Measurements from ENCODE around the gene TCEANC. TPM values are rescaled to one million over a fixed set of nuclear protein-coding genes. Genes with fewer than 3 reads are reported as not detected.
"Not testable (repeated sequence)": the region's sequence is repeated elsewhere in the genome, so short reads cannot be mapped to it uniquely, and the experiment has no call there.

The TCEANC gene
- polyA plus RNA-seq, 4 donors = 4.8 to 7.1 (median 6.3) TPM

- DNase-seq (ENCODE audit: low read depth in 4 of 4, low spot score in 2 of 4) = no peak
Observed at GRCh38 chrX:13654116-13654515, 1.2 kb downstream of the TCEANC start.

- no peak for DNase-seq (ENCODE audit: low read depth in 4 of 4, low spot score in 2 of 4)
Observed at GRCh38 chrX:13655674-13656073, 2.7 kb downstream of the TCEANC start.

GRCh38 chrX:13658602-13659001, 5.7 kb downstream of the TCEANC start:
- DNase-seq (ENCODE audit: low read depth in 4 of 4, low spot score in 2 of 4) = peak in 1 of 4 donors; percentile 43

GRCh38 chrX:13659063-13659462, 6.1 kb downstream of the TCEANC start:
- DNase-seq (ENCODE audit: low read depth in 4 of 4, low spot score in 2 of 4) = no peak

GRCh38 chrX:13661735-13662288, 8.9 kb downstream of the TCEANC start:
- DNase-seq (ENCODE audit: low read depth in 4 of 4, low spot score in 2 of 4) = no peak

- DNase-seq (ENCODE audit: low read depth in 4 of 4, low spot score in 2 of 4) = peak in 1 of 4 donors; percentile 9
Observed at GRCh38 chrX:13662355-13662791, 9.4 kb downstream of the TCEANC start.

GRCh38 chrX:13664020-13664419, 11.1 kb downstream of the TCEANC start:
- no peak for DNase-seq (ENCODE audit: low read depth in 4 of 4, low spot score in 2 of 4)

- no peak for DNase-seq (ENCODE audit: low read depth in 4 of 4, low spot score in 2 of 4)
Observed at GRCh38 chrX:13666836-13667235, 13.9 kb downstream of the TCEANC start.

- no peak for DNase-seq (ENCODE audit: low read depth in 4 of 4, low spot score in 2 of 4)
Observed at GRCh38 chrX:13667919-13668318, 15.0 kb downstream of the TCEANC start.

- peak in 2 of 4 donors; percentile 10 to 16 for DNase-seq (ENCODE audit: low read depth in 4 of 4, low spot score in 2 of 4)
Observed at GRCh38 chrX:13669246-13669737, 16.4 kb downstream of the TCEANC start.

GRCh38 chrX:13669755-13670154, 16.8 kb downstream of the TCEANC start:
- not testable (repeated sequence) for DNase-seq (ENCODE audit: low read depth in 4 of 4, low spot score in 2 of 4)

GRCh38 chrX:13670197-13670596, 17.3 kb downstream of the TCEANC start:
- DNase-seq (ENCODE audit: low read depth in 4 of 4, low spot score in 2 of 4) = no peak

- DNase-seq (ENCODE audit: low read depth in 4 of 4, low spot score in 2 of 4) = no peak
Observed at GRCh38 chrX:13673016-13673415, 20.1 kb downstream of the TCEANC start.

GRCh38 chrX:13676885-13677284, 23.9 kb downstream of the TCEANC start:
- no peak for DNase-seq (ENCODE audit: low read depth in 4 of 4, low spot score in 2 of 4)

- DNase-seq (ENCODE audit: low read depth in 4 of 4, low spot score in 2 of 4) = not testable (repeated sequence)
Observed at GRCh38 chrX:13679700-13680099, 26.8 kb downstream of the TCEANC start.

- no peak for DNase-seq (ENCODE audit: low read depth in 4 of 4, low spot score in 2 of 4)
Observed at GRCh38 chrX:13681595-13681994, 28.7 kb downstream of the TCEANC start.

GRCh38 chrX:13684361-13684760, 31.4 kb downstream of the TCEANC start:
- DNase-seq (ENCODE audit: low read depth in 4 of 4, low spot score in 2 of 4) = no peak

- DNase-seq (ENCODE audit: low read depth in 4 of 4, low spot score in 2 of 4) = no peak
Observed at GRCh38 chrX:13685126-13685763, 32.3 kb downstream of the TCEANC start.

- no peak for DNase-seq (ENCODE audit: low read depth in 4 of 4, low spot score in 2 of 4)
Observed at GRCh38 chrX:13687203-13687602, 34.3 kb downstream of the TCEANC start.

GRCh38 chrX:13688384-13688957, 35.5 kb downstream of the TCEANC start:
- DNase-seq (ENCODE audit: low read depth in 4 of 4, low spot score in 2 of 4) = peak in 1 of 4 donors; percentile 4

- peak in 3 of 4 donors; percentile 45 to 56 (median 47) for DNase-seq (ENCODE audit: low read depth in 4 of 4, low spot score in 2 of 4)
Observed at GRCh38 chrX:13688958-13689740, 36.2 kb downstream of the TCEANC start, which contains the start of gene RAB9A. Gene RAB9A (plus strand): TSS chrX:13689128. CDS start chrX:13708747, 19,619 bp downstream.

Data from left renal cortex interstitium (tissue), 4 donors.